ENCODE results near the gene DLGAP1.
A peak's percentile ranks its signal among the peaks of the same experiment; 100 is the strongest.
"Not testable (repeated sequence)": the region's sequence is repeated elsewhere in the genome, so short reads cannot be mapped to it uniquely, and the experiment has no call there.

Gene DLGAP1

GRCh38 chr18:3709205-3709604 is 745.9 kb downstream of the DLGAP1 start:
- no peak for DNase-seq

GRCh38 chr18:3706279-3707097 is 748.6 kb downstream of the DLGAP1 start:
- no peak for DNase-seq

- no peak for DNase-seq
Measured at GRCh38 chr18:3704556-3705344, 750.4 kb downstream of the DLGAP1 start.

- DNase-seq = peak; percentile 10
Measured at GRCh38 chr18:3703732-3704176, 751.4 kb downstream of the DLGAP1 start.

- DNase-seq = not testable (repeated sequence)
Measured at GRCh38 chr18:3699707-3700567, 755.2 kb downstream of the DLGAP1 start.

- not testable (repeated sequence) for DNase-seq
Measured at GRCh38 chr18:3694030-3694778, 760.9 kb downstream of the DLGAP1 start.

GRCh38 chr18:3693410-3693809 is 761.7 kb downstream of the DLGAP1 start:
- no peak for DNase-seq

- no peak for DNase-seq
Measured at GRCh38 chr18:3692691-3693090, 762.4 kb downstream of the DLGAP1 start.

- DNase-seq = no peak
Measured at GRCh38 chr18:3692113-3692621, 762.9 kb downstream of the DLGAP1 start.

- DNase-seq = no peak
Measured at GRCh38 chr18:3691705-3692104, 763.4 kb downstream of the DLGAP1 start.

GRCh38 chr18:3690764-3691066 is 764.4 kb downstream of the DLGAP1 start:
- DNase-seq = no peak

GRCh38 chr18:3689986-3690763 is 764.9 kb downstream of the DLGAP1 start:
- DNase-seq = no peak

GRCh38 chr18:3689091-3689490 is 766.0 kb downstream of the DLGAP1 start:
- no peak for DNase-seq

GRCh38 chr18:3688690-3689089 is 766.4 kb downstream of the DLGAP1 start:
- no peak for DNase-seq

- DNase-seq = no peak
Measured at GRCh38 chr18:3683483-3683882, 771.6 kb downstream of the DLGAP1 start.

GRCh38 chr18:3682061-3682460 is 773.0 kb downstream of the DLGAP1 start:
- no peak for DNase-seq

GRCh38 chr18:3679241-3679640 is 775.9 kb downstream of the DLGAP1 start:
- DNase-seq = no peak

GRCh38 chr18:3675994-3676393 is 779.1 kb downstream of the DLGAP1 start:
- DNase-seq = no peak

GRCh38 chr18:3675446-3675845 is 779.7 kb downstream of the DLGAP1 start:
- no peak for DNase-seq

- no peak for DNase-seq
Measured at GRCh38 chr18:3671176-3671575, 783.9 kb downstream of the DLGAP1 start.

GRCh38 chr18:3669376-3669775 is 785.7 kb downstream of the DLGAP1 start:
- DNase-seq = no peak
